ENCODE measurements around the gene MOB3A. TPM values are rescaled to one million over a fixed set of nuclear protein-coding genes. Genes with fewer than 3 reads are reported as not detected.

Gene MOB3A
- total and polyA plus RNA-seq, 2 of the 13 experiments (the other 11 are each of a cell fraction or from before 2014, with no cell fraction given): 3.5 to 17.8 TPM

GRCh38 chr19:2050991-2051772 is 44.9 kb downstream of the MOB3A start, which contains the start of gene MKNK2 (continued):
- TF ChIP-seq ZNF687 (CRISPR knock-in tag; IDR thresholded peaks at IDR 0.05): peak; percentile 71
- peak; percentile 87; the same call in 2 of the 3 replicates for TF ChIP-seq MXI1 (IDR thresholded peaks at IDR 0.05; ENCODE audit: borderline replicate concordance, low read depth, low read length)
- TF ChIP-seq ZNF274 (CRISPR knock-in tag; IDR thresholded peaks at IDR 0.05): no peak
- peak; percentile 33; the same call in 1 of the 2 replicates for TF ChIP-seq FOXA3 (CRISPR knock-in tag; IDR thresholded peaks at IDR 0.05)
- peak; percentile 58; the same call in 1 of the 2 replicates for TF ChIP-seq SP5 (CRISPR knock-in tag; IDR thresholded peaks at IDR 0.05; ENCODE audit: borderline replicate concordance, low read depth)
- TF ChIP-seq, protein P1, sequence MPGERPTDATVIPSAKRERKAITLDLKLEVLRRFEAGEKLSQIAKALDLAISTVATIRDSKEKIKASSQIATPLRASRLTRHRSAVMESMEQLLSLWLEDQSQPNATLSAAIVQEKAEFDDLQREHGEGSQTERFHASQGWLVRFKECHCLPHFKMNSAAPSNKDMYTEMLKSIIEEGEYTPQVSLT (CRISPR knock-in tag; IDR thresholded peaks at IDR 0.05; ENCODE audit: borderline replicate concordance, low read depth): 0 out of 2 replicates have a peak, but pooled peaks have one; percentile 80
- 0 out of 2 replicates have a peak, but pooled peaks have one; percentile 46 for TF ChIP-seq ZNF224 (CRISPR knock-in tag; IDR thresholded peaks at IDR 0.05)
- TF ChIP-seq ZBTB40 (IDR thresholded peaks at IDR 0.05): no peak
- peak; percentile 91 for TF ChIP-seq ZBTB40 (CRISPR knock-in tag; IDR thresholded peaks at IDR 0.05)
- TF ChIP-seq ZSCAN31 (CRISPR knock-in tag; IDR thresholded peaks at IDR 0.05; ENCODE audit: low read depth): peak; percentile 88; the same call in 1 of the 2 replicates
- no peak for TF ChIP-seq ZNF33A (CRISPR knock-in tag; IDR thresholded peaks at IDR 0.05; ENCODE audit: borderline replicate concordance)
- TF ChIP-seq POLR2AphosphoS2 (IDR thresholded peaks at IDR 0.05; ENCODE audit: low read depth, low read length): peak; percentile 57; the same call in 1 of the 2 replicates
- peak; percentile 60; the same call in 1 of the 2 replicates for TF ChIP-seq SAP130 (CRISPR knock-in tag; IDR thresholded peaks at IDR 0.05; ENCODE audit: low read depth)
- TF ChIP-seq POLR2AphosphoS5 (IDR thresholded peaks at IDR 0.05; ENCODE audit: low read depth, low read length): peak; percentile 92
- 0 out of 2 replicates have a peak, but pooled peaks have one; percentile 66 for TF ChIP-seq ZNF3 (CRISPR knock-in tag; IDR thresholded peaks at IDR 0.05)

All from HepG2 (cell line).